ENCODE results near the gene RAB27B.

- TF ChIP-seq CTCF (conservative IDR thresholded peaks at IDR 0.05 in 1 of 2, IDR thresholded peaks at IDR 0.05 in 1 of 2; ENCODE audit: extremely low read depth in 1 of 2, insufficient read depth in 1 of 2, low read depth in 1 of 2, low read length in 2 of 2), result no peak
- TF ChIP-seq EZH2 (IDR thresholded peaks at IDR 0.05; ENCODE audit: borderline replicate concordance, low read length), result no peak
Observed at GRCh38 chr18:54850598-54850997, 22.3 kb downstream of the RAB27B start.

All from mammary epithelial cell (primary cell).